Mucosa of descending colon (tissue), 3 donors: ENCODE results near the gene RAD9A. TPM values are rescaled to one million over a fixed set of nuclear protein-coding genes. Genes with fewer than 3 reads are reported as not detected.

Experiments used
- ATAC-seq: fragments of 200-7000 bp; cut with Tn5 transposase; one replicate; pipeline ENCODE4 v1.9.1; 2020; ENCODE audit warnings: mild to moderate bottlenecking, moderate library complexity
- DNase-seq, 3 donors: peaks; one replicate each; pipeline ENCODE4 v3.0.0-alpha.2; 2020
- H3K36me3 ChIP-seq: fragments of 200-600 bp; one replicate; pipeline ENCODE4 v1.8.0; 2021; ENCODE audit warnings: low read depth, mild to moderate bottlenecking
- H3K4me1 ChIP-seq: fragments of 200-600 bp; one replicate; pipeline ENCODE4 v1.8.0; 2021; ENCODE audit warnings: low read depth, mild to moderate bottlenecking
- H3K4me3 ChIP-seq: fragments of 200-600 bp; one replicate; pipeline ENCODE4 v1.8.0; 2021; ENCODE audit warnings: mild to moderate bottlenecking
- H3K9me3 ChIP-seq: fragments of 200-600 bp; one replicate; pipeline ENCODE4 v1.8.0; 2021; ENCODE audit warnings: mild to moderate bottlenecking
- intact Hi-C, 2 donors: fragments of 100-400 bp; cut with DNase I in 1 of 2; cut with micrococcal nuclease in 1 of 2; formaldehyde crosslinking; loops; one replicate each; pipeline versions ENCODE4 v1.11.0 to v1.11.1; 2022; cut with DNase I, micrococcal nuclease
- total RNA-seq, 3 donors: library from RNA; stranded (reverse); fragmentation: NEBNext Ultra II Directional in 2 of 3; extraction: Animal tissue kit (Norgen Biotek cat#: 25700) in 2 of 3; gene quantifications; one replicate each; pipeline versions ENCODE4 v1.2.1 to v1.2.4, GENCODE V29; 2021 to 2023
- TF ChIP-seq, protein P1 (sequence below): fragments of 200-600 bp; IDR thresholded peaks from one replicate; pipeline ENCODE4 v1.8.0; 2022; ENCODE audit warnings: antibody characterized with exemption, mild to moderate bottlenecking
- donor health status: DM: no; HTN: no; CAD: no; lungs with moderate emphysema.
- donor health status: DM: no; HTN: no; CAD: no.
- donor health status: DM: no; HTN: yes; CAD: no.

RAD9A gene
- total RNA-seq, 3 donors from 2014 or later: 27.9 to 39.3 (median 29.1) TPM

DNA sequence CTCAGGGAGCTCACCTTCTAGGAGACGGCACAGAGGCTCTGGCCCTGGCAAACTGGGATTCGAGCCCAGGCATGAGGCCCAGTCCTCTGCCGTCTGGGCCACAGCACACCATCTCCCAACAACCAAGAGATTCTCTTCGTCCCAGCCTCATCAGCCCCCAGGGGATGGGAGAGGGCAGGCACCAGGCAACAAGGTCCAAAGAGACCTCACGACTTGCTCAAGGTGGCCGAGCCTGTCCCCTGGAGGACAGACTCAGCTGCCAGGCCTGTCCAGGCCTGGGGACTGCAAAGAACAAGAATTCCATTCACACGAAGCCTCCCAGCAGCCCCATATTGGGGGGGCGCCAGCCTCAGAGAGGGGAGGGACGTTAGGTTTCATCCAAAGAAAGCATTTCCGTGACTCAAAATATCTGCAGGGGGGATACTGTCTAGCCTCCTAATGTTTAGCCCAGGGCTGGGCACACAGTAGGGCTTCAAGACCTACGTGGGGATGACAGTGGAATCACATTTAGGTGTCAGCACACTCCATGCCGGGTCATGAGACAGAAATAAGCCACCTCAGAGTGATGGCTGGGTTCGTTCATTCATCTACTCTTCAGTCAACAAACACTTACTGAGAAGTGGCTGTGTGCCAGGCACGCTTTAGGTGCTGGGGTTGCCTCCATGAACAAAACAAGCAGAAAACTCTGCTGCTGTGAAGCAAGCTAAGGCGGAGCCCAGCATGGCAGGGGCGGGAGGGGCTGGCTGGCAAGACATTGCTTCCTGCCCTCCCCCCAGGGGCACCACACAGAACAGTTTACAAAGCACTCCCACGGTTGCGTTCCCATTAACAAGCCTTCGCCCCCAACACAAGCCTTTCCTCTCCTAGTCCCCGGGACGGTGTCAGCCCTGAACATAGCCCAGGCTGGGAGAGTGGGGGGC is 24.9 kb downstream of the RAD9A start:
- DNase-seq (peak in 2 of 3 donors; percentile 40 to 82), ATAC-seq (peak; percentile 2)
- Histone ChIP-seq H3K36me3 (peaks cover 3% of the 10 kb centered on the region), H3K4me3 (no peak overlapping the region), H3K4me1 (peaks cover 32% of the 10 kb centered on the region), H3K9me3 (no peaks in the 10 kb centered on the region)
- intact Hi-C loops: no loop called here
- TF ChIP-seq, protein P1, sequence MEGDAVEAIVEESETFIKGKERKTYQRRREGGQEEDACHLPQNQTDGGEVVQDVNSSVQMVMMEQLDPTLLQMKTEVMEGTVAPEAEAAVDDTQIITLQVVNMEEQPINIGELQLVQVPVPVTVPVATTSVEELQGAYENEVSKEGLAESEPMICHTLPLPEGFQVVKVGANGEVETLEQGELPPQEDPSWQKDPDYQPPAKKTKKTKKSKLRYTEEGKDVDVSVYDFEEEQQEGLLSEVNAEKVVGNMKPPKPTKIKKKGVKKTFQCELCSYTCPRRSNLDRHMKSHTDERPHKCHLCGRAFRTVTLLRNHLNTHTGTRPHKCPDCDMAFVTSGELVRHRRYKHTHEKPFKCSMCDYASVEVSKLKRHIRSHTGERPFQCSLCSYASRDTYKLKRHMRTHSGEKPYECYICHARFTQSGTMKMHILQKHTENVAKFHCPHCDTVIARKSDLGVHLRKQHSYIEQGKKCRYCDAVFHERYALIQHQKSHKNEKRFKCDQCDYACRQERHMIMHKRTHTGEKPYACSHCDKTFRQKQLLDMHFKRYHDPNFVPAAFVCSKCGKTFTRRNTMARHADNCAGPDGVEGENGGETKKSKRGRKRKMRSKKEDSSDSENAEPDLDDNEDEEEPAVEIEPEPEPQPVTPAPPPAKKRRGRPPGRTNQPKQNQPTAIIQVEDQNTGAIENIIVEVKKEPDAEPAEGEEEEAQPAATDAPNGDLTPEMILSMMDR: no peak

DNA sequence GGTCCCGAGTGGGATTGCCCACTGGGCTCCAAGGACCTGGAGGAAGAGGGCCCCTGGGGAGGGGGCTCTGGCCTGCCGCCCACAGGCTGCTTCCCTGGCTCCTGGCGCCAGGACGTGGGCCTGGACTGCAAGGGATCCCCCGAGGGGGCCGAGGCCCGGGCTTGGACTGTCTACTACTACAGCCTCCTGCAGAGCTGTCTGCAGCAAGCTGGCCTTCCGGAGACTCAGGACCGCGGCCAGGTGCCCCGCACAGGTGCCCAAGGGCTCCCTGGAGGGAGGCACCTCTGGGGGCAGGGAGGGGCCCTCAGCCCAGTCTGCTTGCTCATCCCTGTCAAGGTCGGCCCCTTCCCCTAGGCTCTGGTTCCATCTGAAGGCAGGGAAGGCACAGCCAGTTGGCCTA is 25.6 kb downstream of the RAD9A start:
- H3K9me3 ChIP-seq: no peaks in the 10 kb centered on the region
- H3K4me1 ChIP-seq: peaks cover 32% of the 10 kb centered on the region
- TF ChIP-seq, protein P1: no peak
- no peak overlapping the region for H3K4me3 ChIP-seq
- intact Hi-C loops: no loop called here
- peaks cover 3% of the 10 kb centered on the region for H3K36me3 ChIP-seq
- no peak for ATAC-seq
- no peak for DNase-seq

DNA sequence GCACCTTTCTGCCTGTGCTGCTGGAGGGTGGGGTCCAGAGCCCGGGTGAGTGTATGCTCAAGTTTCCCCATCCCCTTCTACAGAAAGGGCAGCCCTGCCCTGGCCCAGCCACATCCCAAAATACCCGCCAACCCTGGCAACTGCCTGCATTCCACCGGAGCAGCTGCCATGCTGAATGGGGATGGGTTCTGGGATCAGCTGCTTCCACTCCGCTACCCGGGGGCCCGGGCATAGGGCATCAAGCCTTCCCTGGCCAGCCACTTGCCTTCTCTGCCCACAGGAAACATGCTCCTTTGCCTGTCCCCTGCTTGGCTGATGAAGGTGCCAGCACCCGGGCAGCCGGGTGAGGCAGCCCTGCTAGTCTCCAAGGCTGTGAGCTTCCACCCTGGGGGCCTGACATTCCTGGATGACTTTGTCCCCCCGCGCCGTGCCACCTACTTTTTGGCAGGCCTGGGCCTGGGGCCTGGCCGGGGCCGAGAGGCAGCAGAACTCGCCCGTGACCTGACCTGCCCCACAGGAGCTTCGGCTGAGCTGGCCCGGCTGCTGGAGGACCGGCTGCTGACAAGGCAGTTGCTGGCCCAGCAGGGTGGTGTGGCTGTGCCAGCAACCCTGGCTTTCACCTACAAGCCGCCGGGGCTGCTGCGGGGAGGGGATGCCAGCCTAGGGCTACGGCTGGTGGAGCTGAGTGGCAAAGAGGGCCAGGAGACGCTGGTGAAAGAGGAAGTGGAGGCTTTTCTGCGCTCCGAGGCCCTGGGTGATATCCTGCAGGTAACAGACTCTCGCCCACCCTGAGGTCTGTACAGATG is 26.9 kb downstream of the RAD9A start:
- ATAC-seq (no peak), DNase-seq (peak in 1 of 3 donors; percentile 14)
- Histone ChIP-seq H3K4me3 (no peak overlapping the region), H3K9me3 (no peaks in the 10 kb centered on the region), H3K36me3 (peaks cover 3% of the 10 kb centered on the region), H3K4me1 (peaks cover 32% of the 10 kb centered on the region)
- TF ChIP-seq, protein P1: no peak
- intact Hi-C loops: no loop called here

DNA sequence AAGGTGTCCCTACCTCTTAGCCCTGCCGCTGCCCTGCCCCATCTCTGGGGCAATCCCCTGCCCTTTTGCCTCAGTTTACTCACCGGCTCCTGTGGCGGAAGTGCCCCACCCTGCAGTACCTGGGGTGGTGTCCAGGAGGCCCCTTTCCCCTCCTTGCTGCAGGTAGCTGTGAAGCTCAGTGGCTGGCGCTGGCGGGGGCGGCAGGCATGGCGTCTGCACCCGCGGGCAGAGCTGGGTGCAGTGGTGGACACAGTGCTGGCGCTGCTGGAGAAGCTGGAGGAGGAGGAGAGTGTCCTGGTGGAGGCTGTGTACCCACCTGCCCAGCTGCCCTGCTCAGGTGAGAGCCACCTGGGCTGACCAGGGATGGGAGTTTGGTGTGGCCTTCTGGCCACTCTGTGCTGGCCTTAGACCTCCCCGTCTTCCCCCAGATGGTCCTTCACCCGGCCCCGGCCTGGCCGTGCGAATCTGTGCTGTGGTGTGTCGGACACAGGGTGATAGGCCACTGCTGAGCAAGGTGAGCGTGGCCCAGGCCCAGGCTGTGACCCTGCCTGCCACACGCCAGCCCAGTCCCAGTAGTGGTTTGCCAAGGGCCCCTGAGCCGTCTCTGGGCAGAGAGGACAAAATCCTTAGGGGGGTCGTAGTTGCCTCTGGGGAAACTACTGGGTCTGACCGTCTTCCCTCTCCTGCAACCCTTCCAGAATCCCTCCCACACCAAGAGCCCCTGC is 27.7 kb downstream of the RAD9A start:
- intact Hi-C loops: no loop called here
- no peak for DNase-seq
- peaks cover 3% of the 10 kb centered on the region for H3K36me3 ChIP-seq
- H3K4me3 ChIP-seq: no peak overlapping the region
- no peaks in the 10 kb centered on the region for H3K9me3 ChIP-seq
- TF ChIP-seq, protein P1: no peak
- peaks cover 32% of the 10 kb centered on the region for H3K4me1 ChIP-seq
- ATAC-seq: no peak

DNA sequence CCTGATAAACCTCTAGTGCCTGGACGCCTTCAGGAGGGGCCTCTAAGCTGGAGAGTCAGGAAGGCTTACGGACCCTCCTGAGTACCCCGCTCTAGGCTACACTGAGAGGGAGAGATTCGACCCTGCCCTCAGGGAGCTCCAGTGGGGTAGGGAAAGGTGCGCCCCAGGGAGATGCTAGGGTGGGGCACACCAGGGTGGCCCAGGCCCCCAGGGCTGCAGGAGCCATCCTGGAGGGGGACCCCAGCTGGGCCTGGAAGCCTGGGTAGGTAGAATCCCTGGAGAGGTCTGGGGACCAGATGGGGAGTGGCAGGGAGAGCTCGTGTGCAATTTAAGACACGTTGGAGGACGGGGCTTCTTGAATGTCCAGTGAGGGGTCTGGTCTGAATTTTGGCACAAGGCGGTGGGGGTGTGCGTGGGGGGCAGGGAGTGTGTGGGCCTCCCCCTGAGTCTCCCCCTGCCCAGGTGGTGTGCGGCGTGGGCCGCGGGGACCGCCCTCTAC is 28.4 kb downstream of the RAD9A start:
- Histone ChIP-seq H3K9me3 (no peaks in the 10 kb centered on the region), H3K4me1 (peaks cover 28% of the 10 kb centered on the region), H3K4me3 (peak overlapping the region; percentile 34), H3K36me3 (peaks cover 3% of the 10 kb centered on the region)
- DNase-seq (no peak), ATAC-seq (no peak)
- intact Hi-C loops: no loop called here
- TF ChIP-seq, protein P1: no peak
